ENCODE measurements around the gene ZBTB17. TPM values are rescaled to one million over a fixed set of nuclear protein-coding genes. Genes with fewer than 3 reads are reported as not detected.

ZBTB17 gene
- total RNA-seq, 1 experiment from 2014 or later, result 22.1 TPM

GRCh38 chr1:16011936-16012589 is 36.2 kb upstream of the ZBTB17 start:
- Mint-ChIP-seq H3K27ac (ENCODE audit: unreplicated experiment) (no peak overlapping the region), H3K36me3 (ENCODE audit: insufficient read depth, unreplicated experiment) (peaks cover 4% of the 10 kb centered on the region), H3K9me3 (ENCODE audit: low read depth, unreplicated experiment) (no peaks in the 10 kb centered on the region), H3K4me3 (ENCODE audit: low read depth, unreplicated experiment) (peak overlapping the region; percentile 41), H3K4me1 (ENCODE audit: low read depth, unreplicated experiment) (peaks cover 8% of the 10 kb centered on the region), H3K27me3 (ENCODE audit: unreplicated experiment) (no peaks in the 10 kb centered on the region)
- no TSS peak for BruUV-seq (replicated peaks)
- intact Hi-C loops (cut with micrococcal nuclease; ENCODE audit: unreplicated experiment), result no loop called here
- DNase-seq, result no peak
- CTCF ChIA-PET, result no interaction called here
- TF ChIP-seq CTCF (IDR thresholded peaks at IDR 0.05; ENCODE audit: unreplicated experiment), result no peak

- no peaks in the 10 kb centered on the region for H3K27me3 Mint-ChIP-seq (ENCODE audit: unreplicated experiment)
- BruUV-seq (replicated peaks), result no TSS peak
- peaks cover 4% of the 10 kb centered on the region for H3K36me3 Mint-ChIP-seq (ENCODE audit: insufficient read depth, unreplicated experiment)
- peaks cover 8% of the 10 kb centered on the region for H3K4me1 Mint-ChIP-seq (ENCODE audit: low read depth, unreplicated experiment)
- TF ChIP-seq CTCF (IDR thresholded peaks at IDR 0.05; ENCODE audit: unreplicated experiment), result no peak
- no peak overlapping the region for H3K4me3 Mint-ChIP-seq (ENCODE audit: low read depth, unreplicated experiment)
- H3K9me3 Mint-ChIP-seq (ENCODE audit: low read depth, unreplicated experiment), result no peaks in the 10 kb centered on the region
- no peak overlapping the region for H3K27ac Mint-ChIP-seq (ENCODE audit: unreplicated experiment)
- intact Hi-C loops (cut with micrococcal nuclease; ENCODE audit: unreplicated experiment), result no loop called here
- CTCF ChIA-PET, result no interaction called here
- no peak for DNase-seq
Observed at GRCh38 chr1:16010837-16011236, 34.9 kb upstream of the ZBTB17 start.

GRCh38 chr1:16009678-16010077 is 33.8 kb upstream of the ZBTB17 start:
- Mint-ChIP-seq H3K4me1 (ENCODE audit: low read depth, unreplicated experiment) (peaks cover 8% of the 10 kb centered on the region), H3K27me3 (ENCODE audit: unreplicated experiment) (no peaks in the 10 kb centered on the region), H3K9me3 (ENCODE audit: low read depth, unreplicated experiment) (no peaks in the 10 kb centered on the region), H3K27ac (ENCODE audit: unreplicated experiment) (no peak overlapping the region), H3K4me3 (ENCODE audit: low read depth, unreplicated experiment) (no peak overlapping the region), H3K36me3 (ENCODE audit: insufficient read depth, unreplicated experiment) (peaks cover 4% of the 10 kb centered on the region)
- DNase-seq, result no peak
- no TSS peak for BruUV-seq (replicated peaks)
- no peak for TF ChIP-seq CTCF (IDR thresholded peaks at IDR 0.05; ENCODE audit: unreplicated experiment)
- CTCF ChIA-PET, result no interaction called here
- intact Hi-C loops (cut with micrococcal nuclease; ENCODE audit: unreplicated experiment), result loop anchor here (1.0 kb wide), 1 partner anchor 47 kb away; no protein-coding TSS in a partner anchor

- peak; percentile 79 for DNase-seq
- H3K4me3 Mint-ChIP-seq (ENCODE audit: low read depth, unreplicated experiment), result no peak overlapping the region
- TF ChIP-seq CTCF (IDR thresholded peaks at IDR 0.05; ENCODE audit: unreplicated experiment), result peak; percentile 82
- no TSS peak for BruUV-seq (replicated peaks)
- no peak overlapping the region for H3K27ac Mint-ChIP-seq (ENCODE audit: unreplicated experiment)
- no peaks in the 10 kb centered on the region for H3K9me3 Mint-ChIP-seq (ENCODE audit: low read depth, unreplicated experiment)
- no peaks in the 10 kb centered on the region for H3K27me3 Mint-ChIP-seq (ENCODE audit: unreplicated experiment)
- H3K36me3 Mint-ChIP-seq (ENCODE audit: insufficient read depth, unreplicated experiment), result peaks cover 4% of the 10 kb centered on the region
- intact Hi-C loops (cut with micrococcal nuclease; ENCODE audit: unreplicated experiment), result loop anchor here (1.0 kb wide), 1 partner anchor 47 kb away; no protein-coding TSS in a partner anchor
- CTCF ChIA-PET, result no interaction called here
- peaks cover 8% of the 10 kb centered on the region for H3K4me1 Mint-ChIP-seq (ENCODE audit: low read depth, unreplicated experiment)
Observed at GRCh38 chr1:16009030-16009460, 33.1 kb upstream of the ZBTB17 start.
